ENCODE data around the gene NRF1. TPM values are rescaled to one million over a fixed set of nuclear protein-coding genes. Genes with fewer than 3 reads are reported as not detected.

Gene NRF1
- total and polyA plus RNA-seq, 10 of the 15 experiments (the other 5 are each of a cell fraction or from before 2014, with no cell fraction given) = 3.5 to 23.1 (median 13.5) TPM

DNA sequence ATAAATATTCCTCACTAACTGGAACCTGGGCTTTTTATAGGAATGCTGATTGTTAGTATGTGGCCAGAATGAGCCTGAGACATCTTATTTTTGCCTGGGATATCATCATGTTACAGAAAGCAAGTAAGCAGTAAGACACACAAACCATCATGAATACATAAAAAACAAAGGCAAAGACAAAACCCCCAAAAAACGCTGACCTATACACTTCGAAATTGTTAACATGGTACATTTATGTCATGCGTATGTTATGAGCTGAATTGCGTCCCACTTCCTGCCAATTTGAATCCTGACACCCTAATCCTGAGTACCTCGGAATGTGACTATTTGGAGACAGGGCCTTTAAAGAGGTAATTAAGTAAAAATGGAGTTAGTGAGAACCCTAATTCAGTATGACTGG is 12.3 kb upstream of the NRF1 start:
- no peak for ATAC-seq
- in situ Hi-C loops (cut with MboI) (no loop called here), intact Hi-C loops (cut with micrococcal nuclease; ENCODE audit: unreplicated experiment) (no loop called here)
- Histone ChIP-seq H3K27me3 (replicated peaks in 1 of 2; ENCODE audit: control insufficient read depth in 2 of 2, insufficient read depth in 2 of 2, low read length in 1 of 2) (no peaks in the 10 kb centered on the region), H3K4me1 (ENCODE audit: control insufficient read depth, insufficient read depth, low read length) (no peaks in the 10 kb centered on the region), H3K4me2 (ENCODE audit: control insufficient read depth, insufficient read depth) (no peak overlapping the region), H3K9me3 (replicated peaks; ENCODE audit: control insufficient read depth, insufficient read depth, low read length) (no peaks in the 10 kb centered on the region), H4K20me1 (ENCODE audit: control insufficient read depth, insufficient read depth) (no peaks in the 10 kb centered on the region), H3K9ac (ENCODE audit: control insufficient read depth, insufficient read depth, low read length) (no peak overlapping the region), H3K79me2 (ENCODE audit: control insufficient read depth, insufficient read depth, low read length) (no peaks in the 10 kb centered on the region), H3K27ac (ENCODE audit: control insufficient read depth, insufficient read depth) (no peak overlapping the region), H2AFZ (ENCODE audit: control insufficient read depth, low read depth, low read length) (no peak overlapping the region), H3K4me3 (no peak overlapping the region), H3K36me3 (ENCODE audit: control insufficient read depth in 2 of 2, insufficient read depth in 2 of 2, low read length in 1 of 2) (no peaks in the 10 kb centered on the region)
- CTCF ChIA-PET = interaction anchor here (0.7 kb wide), 1 partner anchor 232 kb away, joined by 3 read pairs; no protein-coding TSS in a partner anchor
- SMC1A ChIA-PET (ENCODE audit: uncharacterized antibody, unreplicated experiment) = no interaction called here
- POLR2A ChIA-PET = no interaction called here
- WGBS (ENCODE audit: insufficient coverage, insufficient replicate concordance, low lambda C conversion rate, missing lambda C conversion rate) = 81% methylated on average over 5 of the region's 5 CpGs
- RAD21 ChIA-PET (ENCODE audit: unreplicated experiment) = no interaction called here
- FAIRE-seq = no peak
- BruUV-seq (replicated peaks) = no TSS peak
- no peak for DNase-seq (ENCODE audit: low read depth, low spot score)
- TF ChIP-seq SMAD1 (IDR thresholded peaks at IDR 0.05; ENCODE audit: low read depth, partially characterized antibody) (no peak), ZBED1 (IDR thresholded peaks at IDR 0.05; ENCODE audit: borderline replicate concordance) (no peak), SMAD5 (IDR thresholded peaks at IDR 0.05; ENCODE audit: low read depth) (no peak), ZNF24 (IDR thresholded peaks at IDR 0.05) (no peak), CREM (IDR thresholded peaks at IDR 0.05; ENCODE audit: low read depth) (no peak), SMARCA5 (IDR thresholded peaks at IDR 0.05) (no peak), MYB (IDR thresholded peaks at IDR 0.05; ENCODE audit: borderline replicate concordance, low read depth, low read length) (no peak), EED (IDR thresholded peaks at IDR 0.05; ENCODE audit: low read depth) (no peak), PAX8 (IDR thresholded peaks at IDR 0.05) (no peak), RFX5 (IDR thresholded peaks at IDR 0.05; ENCODE audit: low read depth, low read length) (no peak), EZH2 (IDR thresholded peaks at IDR 0.05; ENCODE audit: borderline replicate concordance, control insufficient read depth, low read depth, low read length) (no peak), SP1 (IDR thresholded peaks at IDR 0.05; ENCODE audit: low read depth, low read length) (no peak), ZNF207 (IDR thresholded peaks at IDR 0.05; ENCODE audit: borderline replicate concordance) (no peak), RBBP5 (conservative IDR thresholded peaks at IDR 0.05) (no peak), SUZ12 (IDR thresholded peaks at IDR 0.05; ENCODE audit: unreplicated experiment) (no peak)
- TF ChIP-seq, protein P1, sequence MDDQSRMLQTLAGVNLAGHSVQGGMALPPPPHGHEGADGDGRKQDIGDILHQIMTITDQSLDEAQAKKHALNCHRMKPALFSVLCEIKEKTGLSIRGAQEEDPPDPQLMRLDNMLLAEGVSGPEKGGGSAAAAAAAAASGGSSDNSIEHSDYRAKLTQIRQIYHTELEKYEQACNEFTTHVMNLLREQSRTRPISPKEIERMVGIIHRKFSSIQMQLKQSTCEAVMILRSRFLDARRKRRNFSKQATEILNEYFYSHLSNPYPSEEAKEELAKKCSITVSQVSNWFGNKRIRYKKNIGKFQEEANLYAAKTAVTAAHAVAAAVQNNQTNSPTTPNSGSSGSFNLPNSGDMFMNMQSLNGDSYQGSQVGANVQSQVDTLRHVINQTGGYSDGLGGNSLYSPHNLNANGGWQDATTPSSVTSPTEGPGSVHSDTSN (IDR thresholded peaks at IDR 0.05; ENCODE audit: insufficient replicate concordance, low read depth, low read length) = no peak
- TF ChIP-seq, protein P2, sequence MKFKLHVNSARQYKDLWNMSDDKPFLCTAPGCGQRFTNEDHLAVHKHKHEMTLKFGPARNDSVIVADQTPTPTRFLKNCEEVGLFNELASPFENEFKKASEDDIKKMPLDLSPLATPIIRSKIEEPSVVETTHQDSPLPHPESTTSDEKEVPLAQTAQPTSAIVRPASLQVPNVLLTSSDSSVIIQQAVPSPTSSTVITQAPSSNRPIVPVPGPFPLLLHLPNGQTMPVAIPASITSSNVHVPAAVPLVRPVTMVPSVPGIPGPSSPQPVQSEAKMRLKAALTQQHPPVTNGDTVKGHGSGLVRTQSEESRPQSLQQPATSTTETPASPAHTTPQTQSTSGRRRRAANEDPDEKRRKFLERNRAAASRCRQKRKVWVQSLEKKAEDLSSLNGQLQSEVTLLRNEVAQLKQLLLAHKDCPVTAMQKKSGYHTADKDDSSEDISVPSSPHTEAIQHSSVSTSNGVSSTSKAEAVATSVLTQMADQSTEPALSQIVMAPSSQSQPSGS (IDR thresholded peaks at IDR 0.05; ENCODE audit: low read length) = no peak
- TF ChIP-seq, protein P3, sequence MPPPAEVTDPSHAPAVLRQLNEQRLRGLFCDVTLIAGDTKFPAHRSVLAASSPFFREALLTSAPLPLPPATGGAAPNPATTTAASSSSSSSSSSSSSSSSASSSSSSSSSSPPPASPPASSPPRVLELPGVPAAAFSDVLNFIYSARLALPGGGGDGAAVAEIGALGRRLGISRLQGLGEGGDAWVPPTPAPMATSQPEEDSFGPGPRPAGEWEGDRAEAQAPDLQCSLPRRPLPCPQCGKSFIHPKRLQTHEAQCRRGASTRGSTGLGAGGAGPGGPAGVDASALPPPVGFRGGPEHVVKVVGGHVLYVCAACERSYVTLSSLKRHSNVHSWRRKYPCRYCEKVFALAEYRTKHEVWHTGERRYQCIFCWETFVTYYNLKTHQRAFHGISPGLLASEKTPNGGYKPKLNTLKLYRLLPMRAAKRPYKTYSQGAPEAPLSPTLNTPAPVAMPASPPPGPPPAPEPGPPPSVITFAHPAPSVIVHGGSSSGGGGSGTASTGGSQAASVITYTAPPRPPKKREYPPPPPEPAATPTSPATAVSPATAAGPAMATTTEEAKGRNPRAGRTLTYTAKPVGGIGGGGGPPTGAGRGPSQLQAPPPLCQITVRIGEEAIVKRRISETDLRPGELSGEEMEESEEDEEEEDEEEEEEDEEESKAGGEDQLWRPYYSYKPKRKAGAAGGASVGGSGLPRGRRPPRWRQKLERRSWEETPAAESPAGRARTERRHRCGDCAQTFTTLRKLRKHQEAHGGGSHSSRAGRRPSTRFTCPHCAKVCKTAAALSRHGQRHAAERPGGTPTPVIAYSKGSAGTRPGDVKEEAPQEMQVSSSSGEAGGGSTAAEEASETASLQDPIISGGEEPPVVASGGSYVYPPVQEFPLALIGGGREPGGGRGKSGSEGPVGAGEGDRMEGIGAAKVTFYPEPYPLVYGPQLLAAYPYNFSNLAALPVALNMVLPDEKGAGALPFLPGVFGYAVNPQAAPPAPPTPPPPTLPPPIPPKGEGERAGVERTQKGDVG (CRISPR knock-in tag; IDR thresholded peaks at IDR 0.05) = no peak
- TF ChIP-seq, protein P4, sequence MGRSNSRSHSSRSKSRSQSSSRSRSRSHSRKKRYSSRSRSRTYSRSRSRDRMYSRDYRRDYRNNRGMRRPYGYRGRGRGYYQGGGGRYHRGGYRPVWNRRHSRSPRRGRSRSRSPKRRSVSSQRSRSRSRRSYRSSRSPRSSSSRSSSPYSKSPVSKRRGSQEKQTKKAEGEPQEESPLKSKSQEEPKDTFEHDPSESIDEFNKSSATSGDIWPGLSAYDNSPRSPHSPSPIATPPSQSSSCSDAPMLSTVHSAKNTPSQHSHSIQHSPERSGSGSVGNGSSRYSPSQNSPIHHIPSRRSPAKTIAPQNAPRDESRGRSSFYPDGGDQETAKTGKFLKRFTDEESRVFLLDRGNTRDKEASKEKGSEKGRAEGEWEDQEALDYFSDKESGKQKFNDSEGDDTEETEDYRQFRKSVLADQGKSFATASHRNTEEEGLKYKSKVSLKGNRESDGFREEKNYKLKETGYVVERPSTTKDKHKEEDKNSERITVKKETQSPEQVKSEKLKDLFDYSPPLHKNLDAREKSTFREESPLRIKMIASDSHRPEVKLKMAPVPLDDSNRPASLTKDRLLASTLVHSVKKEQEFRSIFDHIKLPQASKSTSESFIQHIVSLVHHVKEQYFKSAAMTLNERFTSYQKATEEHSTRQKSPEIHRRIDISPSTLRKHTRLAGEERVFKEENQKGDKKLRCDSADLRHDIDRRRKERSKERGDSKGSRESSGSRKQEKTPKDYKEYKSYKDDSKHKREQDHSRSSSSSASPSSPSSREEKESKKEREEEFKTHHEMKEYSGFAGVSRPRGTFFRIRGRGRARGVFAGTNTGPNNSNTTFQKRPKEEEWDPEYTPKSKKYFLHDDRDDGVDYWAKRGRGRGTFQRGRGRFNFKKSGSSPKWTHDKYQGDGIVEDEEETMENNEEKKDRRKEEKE (IDR thresholded peaks at IDR 0.05) = no peak
